Psoas muscle (tissue), 8 donors: ENCODE data around the gene FLT3LG. TPM values are rescaled to one million over a fixed set of nuclear protein-coding genes. Genes with fewer than 3 reads are reported as not detected.

Experiments
- ATAC-seq, 4 donors: fragments of 200-7000 bp; cut with Tn5 transposase; one replicate each; pipeline ENCODE4 v1.9.1; 2020; ENCODE audit warnings: moderate library complexity in 3 of 4, mild to moderate bottlenecking in 2 of 4
- DNase-seq, 2 donors: peaks; one replicate each; pipeline ENCODE4 v3.0.0-alpha.2; 2020
- H3K27ac ChIP-seq: fragments of 200-600 bp; one replicate; pipeline ENCODE4 v1.8.0; 2022
- H3K27me3 ChIP-seq, 3 donors: fragments of 200-600 bp in 1 of 3; one replicate each; pipeline versions ENCODE4 v1.6.1 to v1.8.0; 2013 to 2022; ENCODE audit warnings: low read length in 2 of 3, mild to moderate bottlenecking in 2 of 3, moderate library complexity in 1 of 3; ENCODE audit not compliant: insufficient read depth in 3 of 3
- H3K36me3 ChIP-seq, 2 donors: fragments of 200-600 bp in 1 of 2; one replicate each; pipeline versions ENCODE4 v1.6.1 to v1.8.0; 2013 to 2022; ENCODE audit warnings: low read depth in 1 of 2, mild to moderate bottlenecking in 1 of 2, moderate library complexity in 1 of 2; ENCODE audit not compliant: insufficient read depth in 1 of 2
- H3K4me1 ChIP-seq: fragments of 200-600 bp; one replicate; pipeline ENCODE4 v1.8.0; 2022
- H3K4me3 ChIP-seq: fragments of 200-600 bp; one replicate; pipeline ENCODE4 v1.8.0; 2022; ENCODE audit warnings: mild to moderate bottlenecking
- H3K9me3 ChIP-seq: fragments of 200-600 bp; one replicate; pipeline ENCODE4 v1.8.0; 2022
- CTCF ChIP-seq: fragments of 200-600 bp; IDR thresholded peaks from one replicate; pipeline ENCODE4 v1.8.0; 2022; ENCODE audit warnings: antibody characterized with exemption
- WGBS, 3 donors: extraction: QIAGEN DNeasy Blood & Tissue Kit; methylation state at CpG; one replicate each; pipeline versions ENCODE4 v1.1.6 to v1.1.7; 2013; 5-methylcytosine and 5-hydroxymethylcytosine counted together
- intact Hi-C, 2 donors: fragments of 100-400 bp; cut with DNase I; formaldehyde crosslinking; loops; one replicate each; pipeline versions ENCODE4 v1.11.0 to v1.14.2; 2022
- polyA plus RNA-seq, 3 donors: library from polyadenylated mRNA; stranded (reverse); fragments of 200-250 nt; gene quantifications; one replicate each; pipeline ENCODE4 v1.2.3, GENCODE V29; 2013
- total RNA-seq, 4 donors: library from RNA; stranded (reverse); fragmentation: NEBNext Ultra II Directional in 2 of 4; extraction: Animal tissue kit (Norgen Biotek cat#: 25700) in 2 of 4; gene quantifications; one replicate each; pipeline versions ENCODE4 v1.2.1 to v1.2.4, GENCODE V29; 2021 to 2023
- donor health status: healthy with polysubstance abuse.
- donor health status: DM: no; HTN: no; CAD: no; lungs with moderate emphysema.
- donor health status: Bipolar disorder and iron deficiency.
- donor health status: healthy.
- donor health status: DM: yes; HTN: yes; CAD: no.
- donor health status: DM: no; HTN: no; CAD: no.
- donor health status: DM: no; HTN: no; CAD: no.
- donor health status: DM: yes; HTN: yes; CAD: no.

FLT3LG gene
- total and polyA plus RNA-seq, 7 donors: 1.9 to 4.5 (median 2.9) TPM

GRCh38 chr19:49431330-49431749 lies 42.7 kb upstream of the FLT3LG start:
- Histone ChIP-seq H3K4me1 (peaks cover 7% of the 10 kb centered on the region), H3K9me3 (no peaks in the 10 kb centered on the region), H3K4me3 (no peak overlapping the region), H3K36me3 (no peaks in the 10 kb centered on the region), H3K27me3 (peaks cover 0 to 97% (median 54%) of the 10 kb centered on the region in 3 donors), H3K27ac (no peak overlapping the region)
- no peak for TF ChIP-seq CTCF
- 44 to 55% (median 49%) methylated on average over 23 to 29 of the region's 29 CpGs for WGBS, 3 donors
- no peak for ATAC-seq
- DNase-seq: no peak
- intact Hi-C loops: no loop called here

DNA sequence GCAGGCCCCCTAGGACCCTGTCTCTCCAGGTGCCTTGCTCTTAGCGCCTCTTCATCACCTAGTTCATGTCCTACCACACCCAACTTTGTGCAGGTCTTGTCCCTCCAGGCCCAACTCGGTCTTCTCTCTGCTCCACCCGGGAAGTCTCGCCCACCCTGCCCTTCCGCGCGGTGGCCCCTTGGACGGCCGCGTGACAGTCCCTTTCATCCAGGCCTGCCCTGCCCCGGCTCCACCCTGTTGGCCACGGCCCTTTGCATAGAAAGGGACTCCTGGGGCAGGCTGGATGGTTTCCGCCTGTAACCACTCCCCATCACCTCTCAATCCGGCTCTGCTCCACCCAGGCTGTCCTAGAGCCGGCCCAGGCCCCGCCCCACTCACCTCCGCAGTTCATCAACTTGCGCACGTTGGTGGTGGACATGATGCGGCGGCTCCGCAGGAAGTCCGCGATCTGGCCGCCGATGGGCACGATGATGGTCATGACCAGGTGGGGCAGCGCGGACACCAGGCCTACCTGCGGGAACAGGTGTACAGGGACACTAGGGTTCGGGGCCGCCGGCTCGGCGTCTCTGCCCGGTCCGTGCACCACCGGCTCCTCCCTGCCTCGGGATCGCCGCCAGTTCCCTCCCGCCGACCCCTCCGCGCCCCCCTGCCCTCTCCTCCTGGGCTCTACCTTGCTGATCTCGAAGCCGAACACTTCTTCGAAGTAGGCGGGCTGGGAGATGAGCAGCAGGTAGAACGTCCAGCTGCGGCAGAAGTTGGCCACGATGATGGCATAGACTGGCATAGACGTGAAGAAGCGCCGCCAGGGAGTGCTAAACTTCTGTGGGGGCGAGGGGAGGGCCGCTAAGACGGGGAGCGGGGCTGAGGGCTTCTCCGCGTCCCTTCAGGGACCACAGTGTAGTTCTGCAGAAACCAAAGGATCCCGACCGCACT lies 41.6 kb upstream of the FLT3LG start:
- no peak for TF ChIP-seq CTCF
- Histone ChIP-seq H3K27me3 (peaks cover 0 to 97% (median 52%) of the 10 kb centered on the region in 3 donors), H3K9me3 (no peaks in the 10 kb centered on the region), H3K27ac (no peak overlapping the region), H3K4me1 (peaks cover 7% of the 10 kb centered on the region), H3K4me3 (no peak overlapping the region), H3K36me3 (no peaks in the 10 kb centered on the region)
- WGBS, 3 donors: 15 to 18% (median 16%) methylated on average over 60 to 63 of the region's 63 CpGs
- ATAC-seq: no peak
- intact Hi-C loops: no loop called here
- DNase-seq: no peak

DNA sequence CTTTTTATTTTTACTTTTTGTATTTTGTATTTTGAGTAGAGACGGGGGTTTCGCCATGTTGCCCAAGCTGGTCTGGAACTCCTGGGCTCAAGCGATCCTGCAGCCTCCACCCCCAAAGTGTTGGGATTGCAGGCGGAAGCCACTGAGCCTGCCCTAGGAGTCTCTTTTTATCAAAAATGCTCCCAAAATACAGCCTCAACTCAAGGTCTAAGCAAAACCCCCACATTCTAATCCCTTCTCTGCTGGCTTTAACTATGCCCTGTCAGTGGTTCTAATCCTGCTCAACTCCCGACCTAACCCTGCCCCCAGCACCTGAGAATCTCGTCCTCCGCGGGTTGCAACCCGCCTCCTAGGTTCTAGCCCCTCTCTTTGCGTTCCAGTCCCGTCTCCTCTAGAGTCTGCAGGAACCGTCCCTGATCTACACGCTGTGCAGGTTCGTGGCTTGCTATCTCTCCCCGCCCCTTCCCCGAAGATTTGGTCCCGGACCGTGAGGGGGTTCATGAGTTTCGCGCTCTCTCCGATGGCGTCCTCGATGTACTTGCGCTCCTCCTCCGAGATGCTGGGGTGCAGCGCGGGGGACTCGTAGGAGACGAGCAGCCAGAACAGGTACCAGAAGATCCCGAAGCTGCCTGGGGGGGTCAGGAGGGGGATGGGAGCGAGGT lies 40.6 kb upstream of the FLT3LG start:
- H3K4me3 ChIP-seq: no peak overlapping the region
- no peak for TF ChIP-seq CTCF
- H3K4me1 ChIP-seq: peaks cover 1% of the 10 kb centered on the region
- WGBS, 3 donors: 18 to 26% (median 21%) methylated on average over 31 of the region's 31 CpGs
- peaks cover 0 to 94% (median 49%) of the 10 kb centered on the region in 3 donors for H3K27me3 ChIP-seq
- no peaks in the 10 kb centered on the region for H3K9me3 ChIP-seq
- no peaks in the 10 kb centered on the region for H3K36me3 ChIP-seq
- no peak for ATAC-seq
- H3K27ac ChIP-seq: no peak overlapping the region
- intact Hi-C loops: no loop called here
- no peak for DNase-seq

GRCh38 chr19:49434907-49435583 lies 39.0 kb upstream of the FLT3LG start:
- H3K36me3 ChIP-seq: no peaks in the 10 kb centered on the region
- H3K27me3 ChIP-seq: peaks cover 0 to 96% (median 51%) of the 10 kb centered on the region in 3 donors
- no peak overlapping the region for H3K4me3 ChIP-seq
- H3K4me1 ChIP-seq: no peaks in the 10 kb centered on the region
- H3K9me3 ChIP-seq: no peaks in the 10 kb centered on the region
- no peak for DNase-seq
- no peak for TF ChIP-seq CTCF
- intact Hi-C loops: no loop called here
- ATAC-seq: no peak
- H3K27ac ChIP-seq: no peak overlapping the region
- WGBS, 3 donors: 81 to 85% (median 85%) methylated on average over 18 of the region's 18 CpGs
